GM18498 (cell line): Measurements from ENCODE around the gene PAK4.

Experiments used
- ATAC-seq: cut with Tn5 transposase; IDR thresholded peaks from one replicate; pipeline ENCODE4 v1.9.1; 2021; ENCODE audit warnings: mild to moderate bottlenecking, moderate library complexity; ENCODE audit not compliant: unreplicated experiment

PAK4 gene

GRCh38 chr19:39162441-39163043, 37.0 kb downstream of the PAK4 start:
- no peak for ATAC-seq

GRCh38 chr19:39163621-39164020, 38.0 kb downstream of the PAK4 start:
- ATAC-seq: no peak

GRCh38 chr19:39164289-39164688, 38.7 kb downstream of the PAK4 start:
- no peak for ATAC-seq

- no peak for ATAC-seq
Measured at GRCh38 chr19:39165857-39166256, 40.3 kb downstream of the PAK4 start.

- ATAC-seq: no peak
Measured at GRCh38 chr19:39166571-39167391, 41.2 kb downstream of the PAK4 start.

GRCh38 chr19:39167461-39168257, 42.1 kb downstream of the PAK4 start:
- no peak for ATAC-seq

- no peak for ATAC-seq
Measured at GRCh38 chr19:39168258-39169142, 42.9 kb downstream of the PAK4 start.

- ATAC-seq: no peak
Measured at GRCh38 chr19:39169143-39169810, 43.7 kb downstream of the PAK4 start.

- no peak for ATAC-seq
Measured at GRCh38 chr19:39170386-39171231, 45.0 kb downstream of the PAK4 start.

- ATAC-seq: no peak
Measured at GRCh38 chr19:39171479-39172465, 46.2 kb downstream of the PAK4 start.

GRCh38 chr19:39172700-39173501, 47.3 kb downstream of the PAK4 start:
- no peak for ATAC-seq

GRCh38 chr19:39173502-39173991, 48.0 kb downstream of the PAK4 start:
- no peak for ATAC-seq

- no peak for ATAC-seq
Measured at GRCh38 chr19:39174142-39174541, 48.6 kb downstream of the PAK4 start.

- ATAC-seq: no peak
Measured at GRCh38 chr19:39174558-39175544, 49.3 kb downstream of the PAK4 start.

GRCh38 chr19:39175564-39175963, 50.0 kb downstream of the PAK4 start:
- no peak for ATAC-seq
